Immature natural killer cell (primary cell): ENCODE data around the gene ZFPM1. TPM values are rescaled to one million over a fixed set of nuclear protein-coding genes. Genes with fewer than 3 reads are reported as not detected.
"Not testable (repeated sequence)": the region's sequence is repeated elsewhere in the genome, so short reads cannot be mapped to it uniquely, and the experiment has no call there.

Experiments
- DNase-seq, 3 donors: peaks; one replicate each; pipeline ENCODE4 v3.0.0; 2022; ENCODE audit warnings: mixed read lengths in 1 of 3
- H3K27ac Mint-ChIP-seq, 6 donors: one replicate each; pipeline ENCODE4 v1.8.0; 2020; ENCODE audit warnings: mixed read lengths in 6 of 6, mild to moderate bottlenecking in 5 of 6, inconsistent platforms in 4 of 6, moderate library complexity in 3 of 6
- H3K27me3 Mint-ChIP-seq, 3 donors: one replicate each; pipeline ENCODE4 v1.8.0; 2020 to 2021; ENCODE audit warnings: low read depth in 3 of 3, mild to moderate bottlenecking in 3 of 3, mixed read lengths in 3 of 3, moderate library complexity in 3 of 3, inconsistent platforms in 1 of 3
- H3K36me3 Mint-ChIP-seq, 3 donors: one replicate each; pipeline ENCODE4 v1.8.0; 2020; ENCODE audit warnings: mixed read lengths in 3 of 3, inconsistent platforms in 2 of 3, mild to moderate bottlenecking in 2 of 3
- H3K4me1 Mint-ChIP-seq, 2 donors: one replicate each; pipeline ENCODE4 v1.8.0; 2020; ENCODE audit warnings: inconsistent platforms in 2 of 2, mild to moderate bottlenecking in 2 of 2, mixed read lengths in 2 of 2, moderate library complexity in 1 of 2
- H3K4me3 Mint-ChIP-seq, 5 donors: one replicate each; pipeline ENCODE4 v1.8.0; 2020; ENCODE audit warnings: mild to moderate bottlenecking in 5 of 5, mixed read lengths in 5 of 5, inconsistent platforms in 3 of 5, moderate library complexity in 3 of 5
- H3K9me3 Mint-ChIP-seq, 6 donors: one replicate each; pipeline ENCODE4 v1.8.0; 2020; ENCODE audit warnings: mild to moderate bottlenecking in 6 of 6, mixed read lengths in 6 of 6, inconsistent platforms in 4 of 6, moderate library complexity in 3 of 6
- polyA plus RNA-seq, 3 donors: library from polyadenylated mRNA; unstranded; fragments of 300-500 nt; fragmentation: Illumina TruSeq; gene quantifications; one replicate each; pipeline ENCODE4 v1.2.3, GENCODE V29; 2021

Gene ZFPM1
- polyA plus RNA-seq, 3 donors from 2014 or later, result 0.14 to 0.75 TPM; not detected in 1

DNA sequence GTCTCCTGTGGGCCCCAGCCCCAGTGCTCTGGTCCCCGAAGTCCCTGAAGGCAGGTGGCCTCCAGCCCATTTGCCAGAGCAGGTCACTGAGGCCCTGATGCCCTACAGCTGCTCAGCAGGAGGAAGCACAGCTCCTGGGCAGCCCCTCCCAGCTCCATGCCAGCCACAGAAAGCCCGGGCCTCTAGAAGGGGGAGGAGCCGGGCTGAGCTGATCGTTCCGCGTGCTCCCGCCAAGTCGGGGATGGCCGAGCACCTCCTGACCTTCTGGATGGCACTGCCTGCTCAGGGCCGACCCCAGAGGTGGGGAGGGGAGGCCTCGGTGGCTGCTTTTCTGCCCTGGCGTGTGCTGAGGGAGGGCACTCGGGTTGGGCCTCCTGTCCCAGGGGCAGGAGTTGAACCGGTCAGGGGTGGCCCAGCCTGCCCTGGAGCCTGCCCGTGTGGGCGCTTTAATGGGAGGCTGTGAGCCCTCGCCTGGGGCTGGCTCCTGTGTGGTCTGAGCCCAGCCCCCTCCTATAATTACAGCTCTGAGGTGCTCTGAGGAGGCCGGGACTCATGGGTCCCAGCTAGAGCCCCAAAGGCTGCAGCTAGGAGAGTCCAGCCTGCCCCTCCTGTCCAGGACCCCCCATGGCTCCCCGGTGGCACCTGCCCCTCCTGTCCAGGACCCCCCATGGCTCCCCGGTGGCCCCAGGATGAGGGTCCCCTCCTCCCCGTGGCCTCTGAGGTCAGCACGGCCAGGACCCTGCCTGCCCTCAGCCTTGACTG is 29.7 kb downstream of the ZFPM1 start:
- DNase-seq, result no peak
- Mint-ChIP-seq H3K27me3 (peaks cover 2 to 36% (median 5%) of the 10 kb centered on the region in 3 donors), H3K27ac (peak overlapping the region in 2 of 6 donors; percentile 24 to 46), H3K4me3 (no peak overlapping the region), H3K4me1 (peaks cover 41 to 66% of the 10 kb centered on the region in 2 donors), H3K36me3 (no peaks in the 10 kb centered on the region), H3K9me3 (no peaks in the 10 kb centered on the region)

DNA sequence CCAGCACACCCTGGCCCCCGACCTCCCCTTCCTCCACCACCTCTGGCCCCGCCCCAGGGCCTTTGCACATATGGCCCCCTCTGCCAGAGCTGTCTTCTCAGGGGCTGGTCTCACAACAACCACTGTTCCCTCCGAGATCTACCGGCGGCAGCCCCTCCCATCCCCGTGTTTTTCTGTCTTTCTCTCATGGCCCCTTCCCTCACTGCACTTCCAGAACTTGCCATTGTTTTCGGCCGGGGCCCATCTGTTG is 30.2 kb downstream of the ZFPM1 start:
- Mint-ChIP-seq H3K27me3 (peaks cover 2 to 38% (median 5%) of the 10 kb centered on the region in 3 donors), H3K27ac (peak overlapping the region in 3 of 6 donors; percentile 23 to 75 (median 46)), H3K4me3 (peak overlapping the region in 1 of 5 donors; percentile 40), H3K36me3 (no peaks in the 10 kb centered on the region), H3K9me3 (no peaks in the 10 kb centered on the region), H3K4me1 (peaks cover 36 to 61% of the 10 kb centered on the region in 2 donors)
- DNase-seq, result no peak

DNA sequence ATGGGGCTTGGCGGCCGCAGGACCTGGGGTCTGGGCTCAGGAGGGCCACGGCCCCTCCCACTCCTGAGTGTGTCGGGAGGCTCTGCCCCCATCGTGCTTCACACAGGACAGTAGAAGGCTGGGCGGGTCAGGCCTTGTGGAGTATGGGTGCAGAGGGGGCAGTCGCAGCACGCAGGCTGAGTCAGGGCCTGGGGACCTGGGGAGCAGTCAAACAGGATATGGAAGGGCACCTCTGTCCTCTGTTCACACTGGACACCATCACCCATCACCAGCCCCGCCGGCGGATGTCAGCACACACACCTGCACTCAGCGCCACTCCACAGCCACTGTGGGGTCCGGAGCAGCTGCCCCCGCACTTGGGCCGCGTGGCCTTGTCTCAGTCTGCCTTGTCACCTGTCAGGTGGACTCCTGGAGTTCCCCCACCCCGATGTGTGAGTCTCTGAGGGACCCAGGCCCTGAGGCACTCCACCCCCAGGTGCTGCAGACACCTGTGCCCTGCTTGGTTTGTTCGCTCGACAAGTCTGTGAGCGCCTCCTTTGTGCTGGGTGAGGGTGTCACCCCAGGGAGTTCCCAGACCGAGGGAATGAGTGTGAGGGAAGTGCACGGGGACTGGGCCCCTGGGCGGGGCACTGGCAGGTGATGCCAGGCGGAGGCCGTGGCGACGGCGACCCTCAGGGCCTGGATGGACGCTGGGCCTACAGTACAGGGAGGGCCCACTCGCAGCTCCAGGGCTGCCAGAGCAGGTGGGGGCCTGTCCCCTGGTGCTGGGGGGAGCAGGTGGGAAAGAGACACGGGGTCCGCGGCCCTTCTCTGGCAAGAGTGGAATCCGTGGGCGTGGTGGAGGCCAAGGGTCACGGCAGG is 31.7 kb downstream of the ZFPM1 start:
- H3K27ac Mint-ChIP-seq, result peak overlapping the region in 1 of 6 donors; percentile 61
- no peak overlapping the region for H3K4me3 Mint-ChIP-seq
- no peaks in the 10 kb centered on the region for H3K36me3 Mint-ChIP-seq
- H3K4me1 Mint-ChIP-seq, result peaks cover 21 to 49% of the 10 kb centered on the region in 2 donors
- H3K27me3 Mint-ChIP-seq, result peaks cover 2 to 40% (median 3%) of the 10 kb centered on the region in 3 donors
- no peaks in the 10 kb centered on the region for H3K9me3 Mint-ChIP-seq
- DNase-seq, result no peak

DNA sequence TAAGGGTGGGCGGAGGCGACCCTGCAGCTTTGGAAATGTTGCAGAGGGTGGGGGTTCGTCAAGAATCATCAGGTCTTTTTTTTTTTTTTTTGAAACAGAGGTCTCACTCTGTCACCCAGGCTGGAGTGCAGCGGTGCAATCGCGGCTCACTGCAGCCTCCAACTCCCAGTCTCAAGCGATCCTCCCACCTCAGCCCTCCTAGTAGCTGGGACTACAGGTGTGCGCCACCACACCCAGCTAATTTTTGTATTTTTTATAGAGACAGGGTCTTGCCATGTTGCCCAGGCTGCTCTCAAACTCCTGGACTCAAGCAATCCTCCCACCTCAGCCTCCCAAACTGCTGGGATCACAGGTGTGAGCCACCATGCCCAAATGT is 32.3 kb downstream of the ZFPM1 start:
- H3K27ac Mint-ChIP-seq, DNase-seq, H3K36me3 Mint-ChIP-seq, H3K4me3 Mint-ChIP-seq, H3K9me3 Mint-ChIP-seq: not testable (repeated sequence)
- Mint-ChIP-seq H3K27me3 (peaks cover 1 to 40% (median 2%) of the 10 kb centered on the region in 3 donors), H3K4me1 (peaks cover 15 to 43% of the 10 kb centered on the region in 2 donors)

DNA sequence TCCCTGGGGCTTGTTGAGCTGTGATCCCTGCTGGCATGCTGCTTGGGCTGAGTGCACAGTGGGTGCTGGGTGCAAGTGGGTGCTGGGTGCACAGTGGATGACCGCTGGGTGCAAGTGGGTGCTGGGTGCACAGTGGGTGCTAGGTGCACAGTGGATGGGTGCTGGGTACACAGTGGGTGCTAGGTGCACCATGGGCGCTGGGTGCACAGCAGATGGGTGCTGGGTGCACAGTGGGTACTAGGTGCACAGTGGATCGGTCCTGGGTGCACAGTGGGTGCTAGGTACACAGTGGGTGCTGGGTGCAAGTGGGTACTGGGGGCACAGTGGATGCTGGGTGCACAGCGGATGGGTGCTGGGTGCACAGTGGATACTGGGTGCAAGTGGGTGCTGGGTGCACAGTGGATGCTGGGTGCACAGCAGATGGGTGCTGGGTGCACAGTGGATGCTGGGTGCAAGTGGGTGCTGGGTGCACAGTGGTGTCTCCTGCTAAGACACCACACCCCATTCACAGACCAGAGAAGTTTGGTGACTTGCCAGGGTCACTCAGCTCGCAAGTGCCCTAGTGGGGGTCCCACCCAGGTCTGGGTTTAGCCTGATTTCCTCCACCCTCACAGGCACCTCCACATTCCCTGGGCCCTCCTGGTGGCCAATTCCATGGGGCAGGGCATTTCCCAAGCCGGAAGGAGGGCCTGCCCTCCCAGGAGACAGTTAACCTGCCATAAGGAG is 33.5 kb downstream of the ZFPM1 start:
- Mint-ChIP-seq H3K27ac (peak overlapping the region in 2 of 6 donors; percentile 53 to 77), H3K4me1 (peaks cover 6 to 33% of the 10 kb centered on the region in 2 donors), H3K4me3 (no peak overlapping the region), H3K27me3 (peaks cover 1 to 41% (median 2%) of the 10 kb centered on the region in 3 donors), H3K36me3 (no peaks in the 10 kb centered on the region), H3K9me3 (no peaks in the 10 kb centered on the region)
- DNase-seq, result no peak

DNA sequence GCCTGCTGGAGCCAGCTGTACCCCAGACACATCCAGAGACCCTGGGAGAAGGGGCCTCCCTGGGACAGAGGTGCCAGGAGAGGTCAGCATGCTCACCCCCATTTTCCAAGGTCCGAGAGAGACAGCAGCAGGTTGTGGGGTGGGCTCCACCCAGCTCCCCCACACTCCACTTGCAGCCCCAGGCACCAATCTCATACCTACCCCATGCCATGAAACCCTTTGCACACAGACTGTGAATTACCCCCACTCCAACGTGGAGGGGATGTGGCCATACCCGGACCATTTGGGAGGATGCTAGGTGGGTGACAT is 34.0 kb downstream of the ZFPM1 start:
- Mint-ChIP-seq H3K4me1 (peaks cover under 1 to 32% of the 10 kb centered on the region in 2 donors), H3K27ac (no peak overlapping the region), H3K4me3 (no peak overlapping the region), H3K36me3 (no peaks in the 10 kb centered on the region), H3K27me3 (peaks cover 1 to 41% (median 4%) of the 10 kb centered on the region in 3 donors), H3K9me3 (no peaks in the 10 kb centered on the region)
- DNase-seq, result no peak

DNA sequence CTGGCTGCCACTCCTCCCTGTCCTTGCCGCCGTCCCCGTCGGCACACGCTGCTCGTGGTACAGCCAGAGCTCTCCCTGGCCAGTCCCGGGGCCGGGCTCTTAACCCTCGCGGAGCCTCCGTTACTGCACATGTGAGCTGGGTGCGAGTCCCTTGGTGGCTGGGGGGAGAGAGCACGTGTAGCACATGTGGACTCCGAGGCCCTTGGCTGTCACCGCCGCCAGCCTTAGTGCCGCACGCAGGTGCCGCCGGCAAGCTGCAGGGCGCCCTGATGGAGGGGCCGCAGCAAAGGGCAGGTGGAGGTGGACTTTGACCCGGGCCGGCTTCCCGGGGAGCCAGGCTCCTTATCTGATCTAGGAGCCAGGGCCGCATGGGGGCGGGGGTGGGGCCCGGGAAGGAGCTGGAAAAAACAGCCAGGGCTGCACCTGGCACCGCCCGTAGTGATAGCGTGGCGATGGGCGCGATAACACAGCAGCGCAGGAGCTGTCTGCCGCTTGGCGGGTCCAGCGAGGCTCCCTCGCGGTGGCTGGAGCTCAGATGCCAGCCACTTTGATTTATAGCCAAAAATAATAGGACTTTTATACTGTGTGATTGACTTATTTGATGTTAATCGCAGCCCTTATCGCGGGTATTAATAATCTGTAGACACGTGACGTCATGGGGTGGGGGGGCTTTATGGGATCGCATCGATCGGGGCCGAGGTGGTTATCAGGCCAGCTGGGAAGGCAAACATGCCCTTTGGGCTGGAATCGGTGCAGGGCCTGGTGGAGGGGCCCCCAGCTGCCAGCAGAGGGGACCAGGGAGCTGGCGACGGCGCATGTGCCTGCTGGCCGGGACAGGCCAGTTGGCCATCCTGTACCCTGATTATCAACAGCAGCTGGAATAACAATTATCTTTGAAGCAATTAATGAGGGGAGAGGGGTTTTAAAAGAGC is 35.1 kb downstream of the ZFPM1 start:
- H3K4me1 Mint-ChIP-seq, result peaks cover 0 to 27% of the 10 kb centered on the region in 2 donors
- DNase-seq, result no peak
- no peaks in the 10 kb centered on the region for H3K36me3 Mint-ChIP-seq
- H3K9me3 Mint-ChIP-seq, result no peaks in the 10 kb centered on the region
- H3K27ac Mint-ChIP-seq, result peak overlapping the region in 1 of 6 donors; percentile 45
- H3K4me3 Mint-ChIP-seq, result no peak overlapping the region
- peaks cover 1 to 43% (median 4%) of the 10 kb centered on the region in 3 donors for H3K27me3 Mint-ChIP-seq

DNA sequence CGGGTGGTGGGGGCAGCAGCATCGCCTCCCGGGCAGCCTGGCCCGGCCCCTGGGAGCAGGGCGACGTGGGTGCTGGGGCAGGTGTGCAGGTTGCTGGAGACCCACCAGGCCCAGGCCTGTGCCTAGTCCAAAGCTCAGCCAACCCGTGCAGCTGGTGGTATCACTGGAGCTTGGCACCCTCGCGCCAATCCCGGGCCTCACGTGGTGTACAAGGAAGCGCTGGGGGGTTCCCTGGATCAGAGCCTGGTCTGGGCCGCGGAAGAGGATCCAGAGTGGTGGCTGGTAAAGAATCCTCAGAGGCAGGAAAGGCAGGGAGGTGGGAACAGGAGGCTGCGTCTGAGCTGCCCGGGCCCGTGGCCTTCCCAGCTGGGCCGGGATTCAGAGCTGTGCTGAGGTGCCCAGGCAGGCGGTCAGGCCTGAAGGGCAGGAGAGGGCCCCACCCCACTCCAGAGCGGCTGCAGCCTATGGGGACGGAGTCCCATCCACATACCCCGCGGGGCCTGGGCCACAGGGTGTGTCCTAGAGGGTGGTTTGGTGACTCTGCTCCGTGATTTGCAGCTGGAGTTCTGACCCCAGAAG is 36.2 kb downstream of the ZFPM1 start:
- Mint-ChIP-seq H3K27me3 (peaks cover 0 to 43% (median 2%) of the 10 kb centered on the region in 3 donors), H3K36me3 (no peaks in the 10 kb centered on the region), H3K4me3 (no peak overlapping the region)

DNA sequence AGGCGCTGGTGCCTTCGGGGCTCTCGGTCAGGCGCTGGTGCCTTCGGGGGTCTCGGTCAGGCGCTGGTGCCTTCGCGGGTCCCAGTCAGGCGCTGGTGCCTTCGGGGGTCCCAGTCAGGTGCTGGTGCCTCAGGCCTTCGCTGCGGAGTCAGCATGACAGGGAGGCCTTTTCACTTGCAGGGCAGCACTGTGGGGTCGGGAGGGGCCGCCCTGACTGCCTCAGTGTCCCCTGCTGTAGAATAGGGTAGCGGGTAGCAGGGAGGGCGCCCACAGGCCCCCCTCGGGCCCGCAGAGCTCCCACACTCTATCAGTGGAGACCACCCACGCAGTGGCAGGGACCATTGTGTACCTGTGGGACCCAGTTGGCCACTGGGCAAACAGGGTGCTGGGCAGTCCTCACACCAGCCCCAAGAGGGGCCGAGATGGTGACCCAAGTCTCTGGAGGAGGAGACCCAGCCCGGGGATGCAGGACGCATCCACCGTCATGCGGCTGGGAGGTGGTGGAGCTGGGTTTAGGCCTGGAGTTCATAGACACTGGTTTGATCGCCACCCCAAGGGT is 38.0 kb downstream of the ZFPM1 start:
- H3K27ac Mint-ChIP-seq, result no peak overlapping the region
- no peak overlapping the region for H3K4me3 Mint-ChIP-seq

More for the DNA sequence above, 36.2 kb downstream of the ZFPM1 start:
- Mint-ChIP-seq H3K9me3 (no peaks in the 10 kb centered on the region), H3K27ac (no peak overlapping the region), H3K4me1 (peaks cover 0 to 17% of the 10 kb centered on the region in 2 donors)
- DNase-seq, result no peak

DNA sequence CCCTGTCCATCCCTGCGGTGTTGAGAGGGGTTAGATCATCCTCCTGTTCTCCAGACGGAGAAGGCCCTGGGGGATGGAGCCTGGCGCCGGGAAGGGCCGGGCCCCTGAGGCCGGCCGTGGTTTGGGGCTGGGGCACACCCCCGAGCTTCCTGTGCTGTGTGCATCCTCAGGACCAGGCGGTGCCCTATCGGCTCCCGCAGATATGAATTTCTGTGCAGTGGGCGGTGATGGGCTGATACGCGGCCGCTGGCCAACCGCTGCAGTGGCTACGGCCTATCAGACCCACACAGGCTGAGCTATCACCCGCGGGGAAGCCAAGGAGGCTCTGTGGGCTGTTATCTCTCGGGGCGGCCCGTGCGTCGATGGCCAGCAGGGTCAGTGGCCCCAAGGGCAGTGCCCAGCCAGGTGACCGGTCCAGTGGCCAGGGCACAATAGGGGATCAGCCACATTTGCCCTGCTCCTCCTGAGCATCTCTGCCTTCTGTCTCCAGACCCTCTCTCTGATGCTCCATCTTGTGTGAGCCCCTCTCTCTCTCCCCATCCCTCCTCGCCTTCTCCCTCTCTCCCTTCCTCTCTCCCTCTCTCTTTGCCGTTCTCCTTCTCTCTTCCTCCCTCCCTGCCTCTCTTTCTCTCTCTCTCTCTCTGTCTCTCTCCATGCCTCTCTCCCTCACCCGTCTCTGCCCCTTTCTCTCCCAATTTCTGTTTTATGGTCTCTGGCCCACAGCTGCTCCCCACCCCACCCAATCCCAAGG is 38.7 kb downstream of the ZFPM1 start:
- H3K27ac Mint-ChIP-seq, result peak overlapping the region in 3 of 6 donors; percentile 24 to 48 (median 41)
- no peak for DNase-seq
- H3K4me3 Mint-ChIP-seq, result no peak overlapping the region
- peaks cover 0 to 31% (median 2%) of the 10 kb centered on the region in 3 donors for H3K27me3 Mint-ChIP-seq
- H3K9me3 Mint-ChIP-seq, result no peaks in the 10 kb centered on the region
- no peaks in the 10 kb centered on the region for H3K36me3 Mint-ChIP-seq
- peaks cover 0 to 7% of the 10 kb centered on the region in 2 donors for H3K4me1 Mint-ChIP-seq

More for the DNA sequence above, 38.0 kb downstream of the ZFPM1 start:
- DNase-seq, result no peak
- no peaks in the 10 kb centered on the region for H3K36me3 Mint-ChIP-seq
- no peaks in the 10 kb centered on the region for H3K9me3 Mint-ChIP-seq
- H3K27me3 Mint-ChIP-seq, result peaks cover 0 to 37% (median 2%) of the 10 kb centered on the region in 3 donors
- H3K4me1 Mint-ChIP-seq, result peaks cover 0 to 11% of the 10 kb centered on the region in 2 donors

DNA sequence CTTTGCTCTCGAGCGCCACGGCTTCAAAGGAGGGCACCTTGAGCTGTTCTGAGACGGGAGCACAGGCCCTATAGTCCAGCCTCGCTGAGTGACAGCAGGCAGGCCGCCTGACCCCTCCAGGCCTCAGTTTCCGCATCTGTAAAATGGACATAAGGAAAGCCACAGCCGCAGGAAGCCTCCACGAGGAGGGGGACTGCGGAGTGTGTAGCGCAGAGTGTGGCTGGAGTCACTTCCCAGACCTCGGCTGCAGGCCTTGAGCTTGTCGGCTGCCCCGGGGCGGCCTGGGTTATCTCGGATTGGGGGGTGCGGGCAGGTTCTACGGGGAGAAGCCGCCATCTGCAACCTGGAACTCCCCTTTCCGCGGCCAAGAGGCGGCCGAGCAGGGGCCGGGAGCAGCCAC is 40.8 kb downstream of the ZFPM1 start:
- no peak for DNase-seq
- no peak overlapping the region for H3K4me3 Mint-ChIP-seq

More for the DNA sequence above, 40.8 kb downstream of the ZFPM1 start:
- Mint-ChIP-seq H3K9me3 (no peaks in the 10 kb centered on the region), H3K4me1 (peaks cover 0 to 13% of the 10 kb centered on the region in 2 donors), H3K27me3 (peaks cover 0 to 23% (median 2%) of the 10 kb centered on the region in 3 donors), H3K36me3 (no peaks in the 10 kb centered on the region), H3K27ac (no peak overlapping the region)
